HL-60/S4 treated with phorbol 12-myristate 13-acetate at 8.2 ng/mL for 4 days and 3 days (cell line): Measurements from ENCODE around the gene ZNF462.
"Not testable (repeated sequence)": the region's sequence is repeated elsewhere in the genome, so short reads cannot be mapped to it uniquely, and the experiment has no call there.

Experiments used
- in situ Hi-C: fragments of 300-500 bp; cut with MboI; formaldehyde crosslinking; loops from 2 replicates; pipeline ENCODE4 v1.15.0; 2022; ENCODE audit warnings: low sequenced_read_pairs

The ZNF462 gene, protein sequence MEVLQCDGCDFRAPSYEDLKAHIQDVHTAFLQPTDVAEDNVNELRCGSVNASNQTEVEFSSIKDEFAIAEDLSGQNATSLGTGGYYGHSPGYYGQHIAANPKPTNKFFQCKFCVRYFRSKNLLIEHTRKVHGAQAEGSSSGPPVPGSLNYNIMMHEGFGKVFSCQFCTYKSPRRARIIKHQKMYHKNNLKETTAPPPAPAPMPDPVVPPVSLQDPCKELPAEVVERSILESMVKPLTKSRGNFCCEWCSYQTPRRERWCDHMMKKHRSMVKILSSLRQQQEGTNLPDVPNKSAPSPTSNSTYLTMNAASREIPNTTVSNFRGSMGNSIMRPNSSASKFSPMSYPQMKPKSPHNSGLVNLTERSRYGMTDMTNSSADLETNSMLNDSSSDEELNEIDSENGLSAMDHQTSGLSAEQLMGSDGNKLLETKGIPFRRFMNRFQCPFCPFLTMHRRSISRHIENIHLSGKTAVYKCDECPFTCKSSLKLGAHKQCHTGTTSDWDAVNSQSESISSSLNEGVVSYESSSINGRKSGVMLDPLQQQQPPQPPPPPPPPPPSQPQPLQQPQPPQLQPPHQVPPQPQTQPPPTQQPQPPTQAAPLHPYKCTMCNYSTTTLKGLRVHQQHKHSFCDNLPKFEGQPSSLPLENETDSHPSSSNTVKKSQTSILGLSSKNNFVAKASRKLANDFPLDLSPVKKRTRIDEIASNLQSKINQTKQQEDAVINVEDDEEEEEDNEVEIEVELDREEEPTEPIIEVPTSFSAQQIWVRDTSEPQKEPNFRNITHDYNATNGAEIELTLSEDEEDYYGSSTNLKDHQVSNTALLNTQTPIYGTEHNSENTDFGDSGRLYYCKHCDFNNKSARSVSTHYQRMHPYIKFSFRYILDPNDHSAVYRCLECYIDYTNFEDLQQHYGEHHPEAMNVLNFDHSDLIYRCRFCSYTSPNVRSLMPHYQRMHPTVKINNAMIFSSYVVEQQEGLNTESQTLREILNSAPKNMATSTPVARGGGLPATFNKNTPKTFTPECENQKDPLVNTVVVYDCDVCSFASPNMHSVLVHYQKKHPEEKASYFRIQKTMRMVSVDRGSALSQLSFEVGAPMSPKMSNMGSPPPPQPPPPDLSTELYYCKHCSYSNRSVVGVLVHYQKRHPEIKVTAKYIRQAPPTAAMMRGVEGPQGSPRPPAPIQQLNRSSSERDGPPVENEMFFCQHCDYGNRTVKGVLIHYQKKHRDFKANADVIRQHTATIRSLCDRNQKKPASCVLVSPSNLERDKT (N-terminal part only)

DNA sequence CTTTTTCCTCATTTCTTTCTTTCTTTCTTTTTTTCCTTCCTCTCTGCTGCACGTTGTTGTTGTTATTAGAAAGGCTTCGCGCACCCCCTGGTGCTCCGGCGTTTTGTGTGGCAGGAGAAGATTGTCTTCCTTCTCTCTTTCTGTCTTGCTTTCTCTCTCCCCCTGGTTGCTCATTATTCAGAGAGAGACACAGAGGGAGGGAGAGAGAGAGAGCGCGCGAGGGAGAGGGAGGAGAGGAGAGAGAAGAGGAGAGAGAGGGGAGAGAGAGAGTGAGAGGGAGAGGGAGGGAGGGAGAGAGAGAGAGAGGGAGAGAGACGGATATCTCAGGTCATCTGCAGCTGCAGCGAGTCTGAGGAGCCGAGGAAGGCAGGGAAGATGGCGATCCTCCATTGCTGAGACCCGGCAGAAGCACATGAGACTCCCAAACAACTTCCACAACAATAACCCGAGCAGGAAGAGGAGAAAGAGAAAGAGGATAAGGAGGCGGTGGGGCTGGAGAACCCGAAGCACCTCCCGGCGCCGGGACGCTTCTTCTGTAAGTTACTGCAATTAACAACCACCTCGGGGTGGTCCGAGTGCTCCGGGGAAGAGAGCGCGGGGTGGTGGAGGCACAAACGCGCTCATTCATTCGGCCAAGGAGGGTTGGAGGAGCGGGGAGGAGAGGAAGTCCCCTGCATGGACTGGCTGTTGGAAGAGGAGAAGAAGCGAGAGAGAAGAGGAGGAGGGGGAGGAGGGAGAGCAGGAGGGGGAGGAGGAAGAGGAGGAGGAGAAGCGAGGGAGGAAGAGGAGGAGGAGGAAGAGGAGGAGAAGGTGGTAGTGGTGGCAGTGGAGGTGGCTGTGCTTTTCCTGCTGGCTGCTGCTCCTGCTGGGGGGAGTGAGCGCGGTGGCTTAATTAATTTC is at the start of gene ZNF462:
Gene ZNF462 (plus strand): TSS at position 346 of the 900 bp plus-strand sequence. CDS start 60,218 bp downstream, outside the sequence.
- in situ Hi-C loops: no loop called here

- in situ Hi-C loops: no loop called here
These were observed 46.4 kb upstream of the ZNF462 start for GRCh38 chr9:106816524-106816923.

DNA sequence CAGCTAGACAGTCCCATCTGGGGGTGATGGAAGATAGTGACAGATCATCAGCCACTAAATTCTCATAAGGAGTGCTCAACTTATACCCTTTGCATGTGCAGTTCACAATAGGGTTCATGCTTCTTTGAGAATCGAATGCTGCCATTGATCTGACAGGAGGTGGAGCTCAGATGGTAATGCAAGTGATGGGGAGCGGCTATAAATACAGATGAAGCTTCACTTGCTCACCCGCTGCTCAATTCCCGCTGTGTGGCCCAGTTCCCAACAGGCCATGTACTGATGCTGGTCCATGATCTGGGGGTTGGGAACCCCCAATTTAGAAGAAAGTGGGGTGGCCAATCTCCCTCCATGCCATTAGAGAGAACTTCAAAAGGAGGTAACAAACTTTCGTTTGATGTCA is 44.9 kb upstream of the ZNF462 start:
- in situ Hi-C loops: no loop called here

DNA sequence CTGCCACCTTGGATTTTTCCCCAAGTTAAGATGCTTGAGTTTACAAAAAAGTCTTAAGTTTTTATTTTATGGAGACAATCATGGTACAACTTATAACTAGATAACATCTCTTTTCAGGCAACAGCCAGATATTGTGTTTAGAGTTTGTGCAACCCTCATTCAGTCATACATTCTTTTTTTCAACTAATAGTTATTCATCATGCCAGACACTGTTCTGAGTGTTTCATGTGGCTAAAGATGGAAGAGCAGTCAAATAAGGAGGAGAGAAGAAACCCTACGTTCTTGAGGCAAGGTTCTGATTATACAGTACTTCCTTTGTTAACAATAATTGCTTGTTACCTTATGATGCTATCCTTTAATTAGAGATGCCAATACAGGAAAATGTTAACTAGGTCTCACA is 42.1 kb upstream of the ZNF462 start:
- in situ Hi-C loops: no loop called here

DNA sequence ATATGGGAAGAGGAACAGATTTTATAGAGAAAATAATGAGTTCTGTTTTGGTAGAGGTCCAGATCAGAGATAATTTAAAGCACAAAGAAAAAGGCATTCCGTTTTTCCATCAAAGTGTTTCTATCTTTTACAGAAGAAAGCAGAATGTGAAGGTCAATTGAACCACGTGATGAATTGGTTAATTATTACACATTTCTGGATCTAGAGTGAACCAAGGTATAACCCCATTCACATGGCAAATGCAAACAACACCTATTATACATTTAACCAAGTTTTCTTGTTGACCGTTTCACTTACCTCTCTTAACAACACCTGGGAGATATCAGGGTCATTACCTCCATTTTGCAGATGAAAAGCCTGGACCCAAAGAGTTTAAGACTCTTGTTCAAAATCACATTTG is 34.9 kb upstream of the ZNF462 start:
- in situ Hi-C loops: no loop called here

DNA sequence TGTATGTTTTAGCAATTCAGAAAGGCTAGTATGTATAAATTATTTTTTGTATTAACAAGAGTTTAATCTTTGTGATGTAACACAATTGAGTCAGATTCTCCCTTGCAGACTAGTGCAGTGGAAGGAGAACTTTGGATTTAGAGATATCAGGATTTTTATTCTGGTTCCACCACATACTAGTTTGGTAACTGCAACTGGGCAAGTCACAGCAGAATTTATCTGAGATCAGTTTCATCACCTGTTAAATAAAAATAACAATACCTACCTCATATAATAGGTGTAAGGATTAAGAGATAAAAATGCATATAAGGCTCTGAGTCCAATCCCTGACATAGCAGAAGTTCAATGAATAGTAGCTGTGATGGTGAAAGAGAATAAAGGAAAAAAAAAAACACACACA is 34.0 kb upstream of the ZNF462 start:
- in situ Hi-C loops: no loop called here

- in situ Hi-C loops: no loop called here
These were observed 33.1 kb upstream of the ZNF462 start for GRCh38 chr9:106829666-106830408.

- in situ Hi-C loops: no loop called here
These were observed 32.3 kb upstream of the ZNF462 start for GRCh38 chr9:106830527-106831150.

- in situ Hi-C loops: no loop called here
These were observed 28.1 kb upstream of the ZNF462 start for GRCh38 chr9:106834888-106835287.

DNA sequence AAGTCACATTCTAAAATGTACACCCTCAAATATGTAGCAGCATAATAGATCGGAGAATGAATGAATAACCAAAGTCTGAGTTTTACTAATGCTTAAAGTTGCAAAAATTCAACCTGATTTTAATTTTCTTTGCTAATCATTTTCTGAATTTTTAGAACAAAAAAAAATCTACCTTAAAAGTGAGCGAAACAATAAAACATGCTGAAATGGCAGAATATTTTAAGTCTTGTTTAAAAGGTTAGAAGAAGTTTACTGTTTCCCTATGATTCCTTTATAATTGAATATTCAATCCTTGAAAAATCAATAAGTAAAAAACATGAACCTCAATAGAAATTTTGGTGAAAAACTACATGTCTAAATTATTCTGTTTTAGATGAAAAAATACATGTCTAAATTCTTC is 27.1 kb upstream of the ZNF462 start:
- in situ Hi-C loops: no loop called here

DNA sequence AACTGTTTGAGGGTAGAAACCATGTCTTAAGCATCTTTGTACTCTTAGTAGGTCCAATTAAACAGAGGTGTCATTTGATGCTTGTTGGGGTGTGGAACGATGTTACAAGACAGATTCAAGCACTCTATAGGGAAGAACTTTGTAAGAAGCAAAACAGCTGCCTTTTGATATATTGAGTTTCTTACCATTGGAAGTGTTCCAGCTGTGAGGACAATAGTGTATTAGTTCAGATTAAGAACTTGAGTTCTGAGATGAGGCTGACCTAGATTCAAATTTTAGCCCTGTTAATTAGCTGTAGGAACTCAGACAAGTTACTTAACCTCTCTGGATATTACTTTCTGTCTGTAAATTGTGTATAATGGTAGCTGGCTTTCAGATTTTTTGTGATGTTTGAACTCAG is 19.6 kb upstream of the ZNF462 start:
- in situ Hi-C loops: no loop called here

DNA sequence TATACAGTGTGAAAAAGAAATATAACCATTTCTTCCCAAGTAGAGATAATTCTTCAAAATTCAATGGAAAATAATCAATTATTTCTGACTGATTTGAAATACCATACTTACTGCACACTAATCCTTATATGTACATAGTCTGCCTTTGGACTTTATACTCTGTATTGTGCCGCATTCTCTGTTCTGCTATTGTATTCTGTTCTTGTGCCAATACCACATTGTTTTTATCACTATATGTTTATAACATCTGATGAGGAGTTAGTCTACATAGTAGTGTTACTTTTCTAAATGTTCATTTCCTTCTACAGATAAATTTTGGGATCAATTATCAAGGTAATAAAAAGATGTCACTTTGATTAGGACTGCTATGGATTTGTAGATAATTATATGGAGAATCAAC is 16.7 kb upstream of the ZNF462 start:
- in situ Hi-C loops: no loop called here

DNA sequence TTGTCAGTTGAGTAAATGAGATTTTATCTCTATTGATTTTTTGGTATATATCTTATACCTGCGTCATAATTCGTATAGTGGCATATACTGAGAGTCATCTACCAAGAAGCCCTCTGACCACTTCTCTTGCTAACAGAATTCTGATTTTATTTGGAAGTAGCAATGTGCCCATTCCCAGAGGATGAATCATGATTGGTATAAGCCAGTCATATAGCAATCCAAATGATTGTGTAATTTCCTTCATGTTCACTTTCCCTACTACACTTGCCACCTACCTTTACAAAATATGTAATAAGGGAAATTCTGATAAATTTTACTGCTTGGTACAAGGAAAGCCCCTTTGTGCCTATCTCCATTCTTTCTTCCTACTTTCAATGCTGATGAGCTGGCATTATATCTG is 16.1 kb upstream of the ZNF462 start:
- in situ Hi-C loops: no loop called here

DNA sequence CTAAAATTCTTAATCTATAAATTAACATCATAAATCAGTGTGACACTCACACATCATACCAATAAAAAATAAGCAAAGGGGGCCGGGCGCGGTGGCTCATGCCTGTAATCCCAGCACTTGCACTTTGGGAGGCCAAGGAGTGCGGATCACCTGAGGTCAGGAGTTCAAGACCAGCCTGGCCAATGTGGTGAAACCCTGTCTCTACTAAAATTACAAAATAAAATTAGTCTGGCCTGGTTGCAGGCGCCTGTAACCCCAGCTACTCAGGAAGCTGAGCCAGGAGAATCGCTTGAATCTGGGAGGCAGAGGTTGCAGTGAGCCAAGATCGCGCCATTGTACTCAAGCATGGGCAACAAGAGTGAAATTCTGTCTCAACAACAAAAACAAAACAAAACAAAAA is 11.3 kb upstream of the ZNF462 start:
- in situ Hi-C loops: not testable (repeated sequence)

- in situ Hi-C loops: no loop called here
These were observed 5.0 kb upstream of the ZNF462 start for GRCh38 chr9:106857811-106858470.

DNA sequence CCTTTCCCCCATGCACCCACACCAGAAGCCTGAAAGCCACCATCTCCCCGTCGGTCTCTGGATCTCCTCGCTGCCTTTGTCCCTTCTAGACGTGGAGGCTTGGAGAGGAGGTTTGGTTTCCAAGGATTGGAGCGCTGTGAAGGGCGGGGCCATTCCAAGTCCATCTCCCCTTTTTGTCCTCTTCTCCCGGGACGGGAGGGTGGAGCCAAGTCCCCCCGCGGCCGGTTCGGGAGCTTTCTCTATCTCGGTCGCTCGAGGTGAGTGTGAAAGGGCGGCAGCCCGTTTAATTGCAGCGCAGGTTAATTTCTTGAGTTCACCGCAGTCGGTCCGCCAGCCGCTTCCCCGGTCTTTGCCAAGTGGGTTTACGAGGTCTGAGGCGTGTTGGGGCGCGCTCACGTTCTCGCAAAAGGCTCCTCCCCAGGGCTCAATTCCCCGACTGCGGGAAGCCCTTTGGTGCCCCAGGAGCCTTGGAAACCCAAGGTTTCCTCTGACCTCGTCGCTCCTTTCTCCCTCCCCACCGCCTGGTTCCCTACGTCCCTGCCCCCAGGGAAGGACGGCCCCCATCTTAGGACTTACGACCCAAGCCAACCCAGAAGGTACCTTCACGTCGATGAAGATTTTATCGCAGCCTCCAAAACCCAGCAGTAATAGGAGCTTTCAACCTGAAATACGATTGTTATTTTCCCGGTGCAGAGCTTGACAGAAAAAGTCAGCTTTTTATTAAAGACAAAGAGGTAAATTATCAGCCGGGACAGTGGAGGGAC is 2.8 kb upstream of the ZNF462 start:
- in situ Hi-C loops: no loop called here

DNA sequence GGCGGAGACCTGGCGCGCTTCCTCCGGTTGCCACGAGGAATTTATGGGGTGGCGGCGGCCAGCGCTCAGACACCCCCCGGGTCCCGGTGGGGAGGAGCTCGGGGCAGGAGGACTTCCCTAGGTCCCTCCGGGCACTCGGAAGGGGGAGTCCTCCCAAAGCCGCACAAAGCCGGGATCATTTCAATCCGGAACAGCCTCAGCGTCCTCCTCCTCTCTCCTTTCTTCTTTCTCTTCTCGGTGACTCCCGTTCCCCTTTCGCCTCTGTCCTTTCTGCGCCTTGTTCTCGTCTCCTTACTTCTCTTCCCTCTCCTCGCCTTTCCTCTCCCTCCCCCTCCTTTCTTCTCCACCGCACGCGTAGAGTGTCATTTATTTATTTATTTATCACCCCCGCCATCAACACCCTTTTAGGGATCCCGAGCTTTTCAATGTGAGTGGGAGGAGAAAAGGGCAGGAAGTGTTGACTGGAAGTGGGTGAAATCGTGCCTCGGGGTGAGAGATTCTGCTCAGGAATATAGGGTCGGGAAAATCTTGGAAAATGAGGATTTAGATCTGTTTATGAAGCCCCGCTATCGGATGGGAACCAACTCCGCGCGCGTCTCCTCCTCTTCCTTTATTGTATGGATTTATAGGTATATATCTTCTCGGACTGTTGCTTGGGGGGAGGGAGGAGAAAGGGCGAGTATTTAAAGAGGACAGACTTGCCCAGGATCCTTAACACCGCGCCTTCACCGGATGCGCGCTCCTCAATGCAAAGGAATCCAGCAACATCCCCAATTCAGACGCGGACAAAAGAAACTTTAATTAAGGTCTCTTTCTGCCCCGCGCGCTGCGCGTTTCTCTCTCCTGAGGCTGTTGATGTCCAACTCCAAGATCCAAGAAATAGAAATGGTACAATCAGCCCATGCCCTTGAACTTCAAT is 2.0 kb upstream of the ZNF462 start:
- in situ Hi-C loops: no loop called here
